Measurements from ENCODE around the gene DLEC1. TPM values are rescaled to one million over a fixed set of nuclear protein-coding genes. Genes with fewer than 3 reads are reported as not detected.

Gene DLEC1
- total and polyA plus RNA-seq, 4 experiments from 2014 or later, result 0.49 to 15.1 (median 7.3) TPM

- Mint-ChIP-seq H3K36me3 (peaks cover 64 to 72% of the 10 kb centered on the region in 2 donors), H3K27me3 (no peaks in the 10 kb centered on the region), H3K9me3 (peaks cover 0 to 8% (median 0%) of the 10 kb centered on the region in 8 donors), H3K4me3 (no peak overlapping the region), H3K27ac (peak overlapping the region in 2 of 7 donors; percentile 12 to 22), H3K4me1 (peaks cover 13 to 26% (median 21%) of the 10 kb centered on the region in 4 donors)
- Histone ChIP-seq H3K9me3 (ENCODE audit: control insufficient read depth in 1 of 2, low read length in 2 of 2) (no peaks in the 10 kb centered on the region), H3K4me1 (ENCODE audit: insufficient read depth, low read length) (peaks cover 10% of the 10 kb centered on the region), H3K36me3 (ENCODE audit: insufficient read depth, low read length) (peaks cover 39% of the 10 kb centered on the region), H3K27ac (ENCODE audit: low read depth, low read length) (no peak overlapping the region), H3K27me3 (ENCODE audit: insufficient read depth, low read length) (no peaks in the 10 kb centered on the region), H3K4me3 (ENCODE audit: low read length in 2 of 2) (no peak overlapping the region)
- POLR2A ChIA-PET (ENCODE audit: partially characterized antibody), result interaction anchor here (1.3 to 1.4 kb wide), 2 partner anchors 21 to 22 kb away, joined by 3 read pairs; no protein-coding TSS in a partner anchor
- CTCF ChIA-PET (ENCODE audit: partially characterized antibody), result interaction anchor here (1.3 kb wide), 1 partner anchor 14 kb away, joined by 4 read pairs; no protein-coding TSS in a partner anchor
- intact Hi-C loops (cut with micrococcal nuclease), result no loop called here
- no peak for DNase-seq
Observed at GRCh38 chr3:38017445-38018295, 21.3 kb upstream of the DLEC1 start.

DNA sequence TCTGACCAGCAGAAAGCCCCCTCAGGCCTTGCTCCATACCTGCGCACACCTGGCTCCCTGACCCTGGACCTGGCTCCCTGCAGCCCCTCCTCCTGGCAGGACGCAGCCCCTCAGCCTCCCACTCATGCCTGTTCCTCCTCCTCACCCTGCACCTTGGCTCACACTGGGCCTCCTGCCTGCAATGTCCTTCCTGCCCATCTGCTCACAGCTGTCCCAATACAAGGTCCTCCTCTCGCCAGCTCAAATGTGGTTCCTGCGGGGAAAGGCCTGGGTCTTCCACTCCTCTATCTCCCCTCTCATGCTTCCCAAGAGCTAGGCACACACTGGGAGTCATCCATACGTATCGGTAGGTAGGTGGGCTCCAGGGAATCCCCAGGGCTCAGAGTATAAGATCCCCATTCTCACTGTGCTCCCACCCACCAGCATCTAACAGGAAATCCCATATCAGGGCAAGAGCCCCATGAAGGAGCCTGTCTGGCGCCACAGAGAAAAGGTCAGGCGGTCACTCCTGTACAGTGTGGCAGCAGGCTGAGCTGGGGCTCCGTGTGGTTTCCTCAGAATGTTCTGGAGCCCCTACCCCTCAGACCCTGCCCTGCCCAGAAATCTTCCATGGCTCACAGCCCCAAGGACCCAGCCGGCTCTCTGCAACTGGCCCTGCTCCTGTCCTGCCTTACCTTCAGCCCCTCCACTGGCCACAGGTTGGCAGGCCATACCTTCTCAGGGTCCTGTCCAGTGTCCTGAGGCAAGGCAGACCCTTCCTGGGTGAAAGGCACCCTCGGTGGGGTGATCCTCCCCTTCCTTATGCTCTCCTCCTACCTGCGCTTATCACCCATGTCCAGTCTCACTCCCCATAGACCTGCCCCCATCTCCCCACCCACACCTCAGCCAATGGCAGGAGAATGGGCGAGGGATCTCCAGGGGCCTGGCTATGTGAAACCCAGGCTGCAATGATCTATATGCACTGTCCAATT is 20.4 kb upstream of the DLEC1 start:
- CTCF ChIA-PET (ENCODE audit: partially characterized antibody), result no interaction called here
- Histone ChIP-seq H3K36me3 (ENCODE audit: insufficient read depth, low read length) (peaks cover 37% of the 10 kb centered on the region), H3K27me3 (ENCODE audit: insufficient read depth, low read length) (no peaks in the 10 kb centered on the region), H3K27ac (ENCODE audit: low read depth, low read length) (no peak overlapping the region), H3K4me3 (ENCODE audit: low read length in 2 of 2) (no peak overlapping the region), H3K4me1 (ENCODE audit: insufficient read depth, low read length) (peaks cover 19% of the 10 kb centered on the region), H3K9me3 (ENCODE audit: control insufficient read depth in 1 of 2, low read length in 2 of 2) (no peaks in the 10 kb centered on the region)
- Mint-ChIP-seq H3K27ac (peak overlapping the region in 1 of 7 donors; percentile 77), H3K4me1 (peaks cover 19 to 35% (median 30%) of the 10 kb centered on the region in 4 donors), H3K27me3 (no peaks in the 10 kb centered on the region), H3K9me3 (peaks cover 0 to 8% (median 0%) of the 10 kb centered on the region in 8 donors), H3K36me3 (peaks cover 62 to 70% of the 10 kb centered on the region in 2 donors), H3K4me3 (peak overlapping the region in 2 of 8 donors; percentile 7 to 24)
- intact Hi-C loops (cut with micrococcal nuclease), result no loop called here
- POLR2A ChIA-PET (ENCODE audit: partially characterized antibody), result interaction anchor here (1.3 to 2.3 kb wide), 2 partner anchors 21 kb away, joined by 3 to 9 read pairs; partner anchors contain the start of gene DLEC1
- DNase-seq, result no peak

- peaks cover 0 to 12% (median 0%) of the 10 kb centered on the region in 8 donors for H3K9me3 Mint-ChIP-seq
- peaks cover 23% of the 10 kb centered on the region for H3K4me1 ChIP-seq (ENCODE audit: insufficient read depth, low read length)
- peaks cover 23 to 45% (median 34%) of the 10 kb centered on the region in 4 donors for H3K4me1 Mint-ChIP-seq
- peak overlapping the region in 4 of 7 donors; percentile 62 to 89 (median 75) for H3K27ac Mint-ChIP-seq
- no peak overlapping the region for H3K4me3 Mint-ChIP-seq
- no peak overlapping the region for H3K4me3 ChIP-seq (ENCODE audit: low read length in 2 of 2)
- no peak overlapping the region for H3K27ac ChIP-seq (ENCODE audit: low read depth, low read length)
- H3K36me3 ChIP-seq (ENCODE audit: insufficient read depth, low read length), result peaks cover 32% of the 10 kb centered on the region
- ChIA-PET CTCF (ENCODE audit: partially characterized antibody) (interaction anchor here (1.1 to 1.8 kb wide), 4 partner anchors 16 to 45 kb away, joined by 3 to 7 read pairs (median 5); partner anchors contain the start of gene DLEC1), POLR2A (ENCODE audit: partially characterized antibody) (interaction anchor here (0.9 to 3.0 kb wide), 6 partner anchors 10 to 117 kb away, joined by 3 to 9 read pairs (median 4); partner anchors contain the start of genes ACAA1, DLEC1 and PLCD1)
- H3K36me3 Mint-ChIP-seq, result peaks cover 57 to 58% of the 10 kb centered on the region in 2 donors
- H3K27me3 ChIP-seq (ENCODE audit: insufficient read depth, low read length), result no peaks in the 10 kb centered on the region
- DNase-seq, result no peak
- no peaks in the 10 kb centered on the region for H3K9me3 ChIP-seq (ENCODE audit: control insufficient read depth in 1 of 2, low read length in 2 of 2)
- H3K27me3 Mint-ChIP-seq, result no peaks in the 10 kb centered on the region
- intact Hi-C loops (cut with micrococcal nuclease), result no loop called here
Observed at GRCh38 chr3:38019658-38020341, 19.2 kb upstream of the DLEC1 start.

- POLR2A ChIA-PET (ENCODE audit: partially characterized antibody), result interaction anchor here (0.9 to 3.0 kb wide), 6 partner anchors 9 to 117 kb away, joined by 3 to 9 read pairs (median 4); partner anchors contain the start of genes ACAA1, DLEC1 and PLCD1
- DNase-seq, result no peak
- H3K27me3 Mint-ChIP-seq, result no peaks in the 10 kb centered on the region
- H3K9me3 Mint-ChIP-seq, result peaks cover 0 to 12% (median 0%) of the 10 kb centered on the region in 8 donors
- no peak overlapping the region for H3K4me3 Mint-ChIP-seq
- no peaks in the 10 kb centered on the region for H3K27me3 ChIP-seq (ENCODE audit: insufficient read depth, low read length)
- no peak overlapping the region for H3K4me3 ChIP-seq (ENCODE audit: low read length in 2 of 2)
- intact Hi-C loops (cut with micrococcal nuclease), result no loop called here
- peaks cover 32% of the 10 kb centered on the region for H3K36me3 ChIP-seq (ENCODE audit: insufficient read depth, low read length)
- H3K27ac ChIP-seq (ENCODE audit: low read depth, low read length), result no peak overlapping the region
- no peaks in the 10 kb centered on the region for H3K9me3 ChIP-seq (ENCODE audit: control insufficient read depth in 1 of 2, low read length in 2 of 2)
- H3K36me3 Mint-ChIP-seq, result peaks cover 52 to 53% of the 10 kb centered on the region in 2 donors
- H3K4me1 Mint-ChIP-seq, result peaks cover 26 to 51% (median 36%) of the 10 kb centered on the region in 4 donors
- H3K27ac Mint-ChIP-seq, result peak overlapping the region in 5 of 7 donors; percentile 62 to 92 (median 86)
- CTCF ChIA-PET (ENCODE audit: partially characterized antibody), result interaction anchor here (1.1 to 1.8 kb wide), 4 partner anchors 17 to 45 kb away, joined by 3 to 7 read pairs (median 5); partner anchors contain the start of gene DLEC1
- H3K4me1 ChIP-seq (ENCODE audit: insufficient read depth, low read length), result peaks cover 24% of the 10 kb centered on the region
Observed at GRCh38 chr3:38020342-38020726, 18.7 kb upstream of the DLEC1 start.

DNA sequence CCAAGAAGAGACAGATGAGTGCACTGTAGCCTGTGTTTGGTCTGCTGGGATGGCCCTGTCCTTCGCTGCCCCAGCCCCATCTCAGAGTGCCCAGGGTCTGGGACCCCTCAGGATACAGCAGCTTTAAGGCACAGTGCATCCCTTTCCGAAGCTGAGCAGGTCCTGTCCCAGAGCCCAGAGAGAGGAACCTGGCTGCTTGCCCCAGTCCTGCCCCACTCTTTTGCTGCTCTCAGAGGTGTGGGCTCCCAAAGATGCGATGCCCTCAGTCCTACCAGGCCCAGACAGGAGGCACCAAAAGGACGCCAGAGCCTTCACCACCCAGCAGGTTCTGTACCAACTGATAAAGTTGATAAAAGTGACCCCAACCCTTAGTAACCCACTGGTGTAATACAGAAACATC is 17.8 kb upstream of the DLEC1 start:
- Histone ChIP-seq H3K4me1 (ENCODE audit: insufficient read depth, low read length) (peaks cover 33% of the 10 kb centered on the region), H3K9me3 (ENCODE audit: control insufficient read depth in 1 of 2, low read length in 2 of 2) (no peaks in the 10 kb centered on the region), H3K4me3 (ENCODE audit: low read length in 2 of 2) (no peak overlapping the region), H3K27ac (ENCODE audit: low read depth, low read length) (no peak overlapping the region), H3K36me3 (ENCODE audit: insufficient read depth, low read length) (peaks cover 25% of the 10 kb centered on the region), H3K27me3 (ENCODE audit: insufficient read depth, low read length) (no peaks in the 10 kb centered on the region)
- intact Hi-C loops (cut with micrococcal nuclease), result no loop called here
- H3K36me3 Mint-ChIP-seq, result peaks cover 44% of the 10 kb centered on the region in 2 donors
- DNase-seq, result no peak
- H3K27me3 Mint-ChIP-seq, result no peaks in the 10 kb centered on the region
- CTCF ChIA-PET (ENCODE audit: partially characterized antibody), result interaction anchor here (1.1 to 2.0 kb wide), 4 partner anchors 16 to 46 kb away, joined by 3 to 7 read pairs (median 6); no protein-coding TSS in a partner anchor
- POLR2A ChIA-PET (ENCODE audit: partially characterized antibody), result interaction anchor here (1.1 to 3.0 kb wide), 4 partner anchors 12 to 116 kb away, joined by 3 to 9 read pairs (median 6); partner anchors contain the start of genes ACAA1 and DLEC1
- H3K4me1 Mint-ChIP-seq, result peaks cover 30 to 58% (median 42%) of the 10 kb centered on the region in 4 donors
- H3K4me3 Mint-ChIP-seq, result no peak overlapping the region
- peak overlapping the region in 6 of 7 donors; percentile 30 to 91 (median 88) for H3K27ac Mint-ChIP-seq
- H3K9me3 Mint-ChIP-seq, result peaks cover 0 to 12% (median 0%) of the 10 kb centered on the region in 8 donors

- ChIA-PET POLR2A (ENCODE audit: partially characterized antibody) (interaction anchor here (1.1 to 3.0 kb wide), 4 partner anchors 15 to 143 kb away, joined by 3 to 9 read pairs (median 8); partner anchors contain the start of genes ACAA1 and OXSR1), CTCF (ENCODE audit: partially characterized antibody) (interaction anchor here (2.0 kb wide), 2 partner anchors 17 kb away, joined by 6 to 10 read pairs; partner anchors contain the start of gene DLEC1)
- Histone ChIP-seq H3K4me1 (ENCODE audit: insufficient read depth, low read length) (peaks cover 33% of the 10 kb centered on the region), H3K27ac (ENCODE audit: low read depth, low read length) (peak overlapping the region; percentile 87), H3K9me3 (ENCODE audit: control insufficient read depth in 1 of 2, low read length in 2 of 2) (no peaks in the 10 kb centered on the region), H3K36me3 (ENCODE audit: insufficient read depth, low read length) (peaks cover 14% of the 10 kb centered on the region), H3K4me3 (ENCODE audit: low read length in 2 of 2) (no peak overlapping the region), H3K27me3 (ENCODE audit: insufficient read depth, low read length) (no peaks in the 10 kb centered on the region)
- peaks cover 30 to 66% (median 42%) of the 10 kb centered on the region in 4 donors for H3K4me1 Mint-ChIP-seq
- H3K36me3 Mint-ChIP-seq, result peaks cover 34% of the 10 kb centered on the region in 2 donors
- peak overlapping the region; percentile 72 to 99 (median 91) for H3K27ac Mint-ChIP-seq
- H3K9me3 Mint-ChIP-seq, result peaks cover 0 to 5% (median 0%) of the 10 kb centered on the region in 8 donors
- intact Hi-C loops (cut with micrococcal nuclease), result no loop called here
- DNase-seq, result no peak
- H3K4me3 Mint-ChIP-seq, result peak overlapping the region in 3 of 8 donors; percentile 30 to 92 (median 32)
- H3K27me3 Mint-ChIP-seq, result no peaks in the 10 kb centered on the region
Observed at GRCh38 chr3:38022301-38022700, 16.7 kb upstream of the DLEC1 start.

Measured in CD4-positive, alpha-beta memory T cell (primary cell).